ENCODE measurements around the gene TCF7L1. TPM values are rescaled to one million over a fixed set of nuclear protein-coding genes. Genes with fewer than 3 reads are reported as not detected.

The TCF7L1 gene
- total and polyA plus RNA-seq, 2 of the 13 experiments (the other 11 are each of a cell fraction or from before 2014, with no cell fraction given) = 0.04 to 0.15 TPM

DNA sequence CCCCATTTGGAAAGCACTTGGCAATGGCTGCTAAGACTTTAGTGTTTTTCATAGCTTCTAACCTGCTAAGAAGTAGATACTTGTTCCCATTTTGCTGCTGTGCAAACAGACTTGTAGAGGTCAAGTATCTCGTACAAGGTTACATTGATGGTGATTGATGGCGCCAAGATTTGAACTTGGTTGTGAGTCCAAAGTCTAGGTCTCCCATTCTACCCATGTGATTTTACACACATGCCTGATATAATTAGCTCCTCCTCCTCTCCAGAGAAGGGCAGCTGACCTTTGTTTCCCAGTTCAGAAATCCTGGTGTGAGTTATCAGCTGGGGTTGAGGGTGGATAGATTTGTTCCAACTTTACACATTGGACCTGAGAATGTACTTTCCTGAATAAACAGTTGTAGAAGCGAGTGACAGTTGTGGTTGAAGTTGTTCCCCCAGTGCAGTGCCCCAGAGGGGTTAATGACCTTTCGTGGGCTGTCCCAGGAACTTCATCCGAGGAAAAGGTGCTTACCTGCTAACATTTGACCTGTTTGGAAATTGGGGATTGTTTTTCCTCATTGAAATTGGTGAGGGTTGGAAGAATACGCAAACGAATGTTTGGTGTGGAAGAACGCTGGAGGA is 10.4 kb downstream of the TCF7L1 start (continued):
- TF ChIP-seq, protein P1, sequence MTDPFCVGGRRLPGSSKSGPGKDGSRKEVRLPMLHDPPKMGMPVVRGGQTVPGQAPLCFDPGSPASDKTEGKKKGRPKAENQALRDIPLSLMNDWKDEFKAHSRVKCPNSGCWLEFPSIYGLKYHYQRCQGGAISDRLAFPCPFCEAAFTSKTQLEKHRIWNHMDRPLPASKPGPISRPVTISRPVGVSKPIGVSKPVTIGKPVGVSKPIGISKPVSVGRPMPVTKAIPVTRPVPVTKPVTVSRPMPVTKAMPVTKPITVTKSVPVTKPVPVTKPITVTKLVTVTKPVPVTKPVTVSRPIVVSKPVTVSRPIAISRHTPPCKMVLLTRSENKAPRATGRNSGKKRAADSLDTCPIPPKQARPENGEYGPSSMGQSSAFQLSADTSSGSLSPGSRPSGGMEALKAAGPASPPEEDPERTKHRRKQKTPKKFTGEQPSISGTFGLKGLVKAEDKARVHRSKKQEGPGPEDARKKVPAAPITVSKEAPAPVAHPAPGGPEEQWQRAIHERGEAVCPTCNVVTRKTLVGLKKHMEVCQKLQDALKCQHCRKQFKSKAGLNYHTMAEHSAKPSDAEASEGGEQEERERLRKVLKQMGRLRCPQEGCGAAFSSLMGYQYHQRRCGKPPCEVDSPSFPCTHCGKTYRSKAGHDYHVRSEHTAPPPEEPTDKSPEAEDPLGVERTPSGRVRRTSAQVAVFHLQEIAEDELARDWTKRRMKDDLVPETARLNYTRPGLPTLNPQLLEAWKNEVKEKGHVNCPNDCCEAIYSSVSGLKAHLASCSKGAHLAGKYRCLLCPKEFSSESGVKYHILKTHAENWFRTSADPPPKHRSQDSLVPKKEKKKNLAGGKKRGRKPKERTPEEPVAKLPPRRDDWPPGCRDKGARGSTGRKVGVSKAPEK (CRISPR knock-in tag; IDR thresholded peaks at IDR 0.05; ENCODE audit: borderline replicate concordance) = peak; percentile 47; the same call in 1 of the 2 replicates
- TF ChIP-seq MLLT10 (CRISPR knock-in tag; IDR thresholded peaks at IDR 0.05) (no peak), GPBP1L1 (CRISPR knock-in tag; IDR thresholded peaks at IDR 0.05) (no peak), IRX3 (CRISPR knock-in tag; IDR thresholded peaks at IDR 0.05; ENCODE audit: borderline replicate concordance, low read depth) (no peak), ZNF431 (CRISPR knock-in tag; IDR thresholded peaks at IDR 0.05; ENCODE audit: borderline replicate concordance, low read depth) (no peak), IKZF4 (CRISPR knock-in tag; IDR thresholded peaks at IDR 0.05; ENCODE audit: borderline replicate concordance, low read depth, not compliant biosample characterization) (no peak), ESRRA (CRISPR knock-in tag; IDR thresholded peaks at IDR 0.05; ENCODE audit: low read depth) (peak; percentile 87), PAXIP1 (CRISPR knock-in tag; conservative IDR thresholded peaks at IDR 0.05) (peak; percentile 91), PITX1 (CRISPR knock-in tag; IDR thresholded peaks at IDR 0.05) (peak; percentile 64), ZSCAN21 (CRISPR knock-in tag; IDR thresholded peaks at IDR 0.05; ENCODE audit: borderline replicate concordance) (no peak), ZNF781 (CRISPR knock-in tag; IDR thresholded peaks at IDR 0.05; ENCODE audit: borderline replicate concordance, not compliant biosample characterization) (no peak), ZNF160 (CRISPR knock-in tag; IDR thresholded peaks at IDR 0.05) (0 out of 2 replicates have a peak, but pooled peaks have one; percentile 29), SKIL (CRISPR knock-in tag; IDR thresholded peaks at IDR 0.05; ENCODE audit: borderline replicate concordance) (peak; percentile 41; the same call in 1 of the 2 replicates)
- TF ChIP-seq, protein P2, sequence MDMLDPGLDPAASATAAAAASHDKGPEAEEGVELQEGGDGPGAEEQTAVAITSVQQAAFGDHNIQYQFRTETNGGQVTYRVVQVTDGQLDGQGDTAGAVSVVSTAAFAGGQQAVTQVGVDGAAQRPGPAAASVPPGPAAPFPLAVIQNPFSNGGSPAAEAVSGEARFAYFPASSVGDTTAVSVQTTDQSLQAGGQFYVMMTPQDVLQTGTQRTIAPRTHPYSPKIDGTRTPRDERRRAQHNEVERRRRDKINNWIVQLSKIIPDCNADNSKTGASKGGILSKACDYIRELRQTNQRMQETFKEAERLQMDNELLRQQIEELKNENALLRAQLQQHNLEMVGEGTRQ (IDR thresholded peaks at IDR 0.05; ENCODE audit: low read depth, low read length) = no peak; the same call in 1 of the 2 replicates
- TF ChIP-seq, protein P2 (CRISPR knock-in tag; IDR thresholded peaks at IDR 0.05; ENCODE audit: borderline replicate concordance) = peak; percentile 46; the same call in 1 of the 2 replicates

All from HepG2 (cell line).